ENCODE measurements around the gene HSPB1. TPM values are rescaled to one million over a fixed set of nuclear protein-coding genes. Genes with fewer than 3 reads are reported as not detected.

Gene HSPB1
- total RNA-seq, 4 donors from 2014 or later = 981 to 2,288 (median 2,045) TPM

DNA sequence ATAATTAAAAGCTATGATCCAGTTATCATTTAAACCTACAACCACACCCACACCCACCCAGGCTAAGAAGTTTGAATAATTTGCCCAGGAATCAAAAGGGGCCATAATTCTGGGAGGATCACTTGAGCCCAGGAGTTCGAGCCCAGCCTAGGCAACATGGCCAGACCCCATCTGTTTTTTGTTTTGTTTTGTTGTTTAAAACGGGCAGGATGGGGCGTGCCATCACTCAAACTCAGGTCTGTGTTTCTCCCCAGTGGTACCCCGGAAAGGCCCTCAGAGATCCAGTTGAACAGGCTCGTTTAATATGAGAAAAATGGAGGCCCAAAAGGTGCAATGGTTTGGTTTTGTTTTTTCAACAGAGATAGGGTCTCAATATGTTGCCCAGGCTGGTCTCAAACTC is 23.3 kb downstream of the HSPB1 start:
- Histone ChIP-seq H3K4me3 (no peak overlapping the region), H3K27ac (no peak overlapping the region), H3K36me3 (peaks cover 47% of the 10 kb centered on the region), H3K4me1 (peaks cover 4% of the 10 kb centered on the region), H3K27me3 (no peaks in the 10 kb centered on the region), H3K9me3 (no peaks in the 10 kb centered on the region)
- WGBS = 87% methylated on average over 5 of the region's 5 CpGs
- no peak for DNase-seq (ENCODE audit: low spot score in 2 of 2)
- no peak for TF ChIP-seq POLR2A (IDR thresholded peaks at IDR 0.05)
- no peak for TF ChIP-seq POLR2AphosphoS5 (IDR thresholded peaks at IDR 0.05)
- TF ChIP-seq EP300 (IDR thresholded peaks at IDR 0.05) = no peak
- no peak for TF ChIP-seq CTCF (IDR thresholded peaks at IDR 0.05)

DNA sequence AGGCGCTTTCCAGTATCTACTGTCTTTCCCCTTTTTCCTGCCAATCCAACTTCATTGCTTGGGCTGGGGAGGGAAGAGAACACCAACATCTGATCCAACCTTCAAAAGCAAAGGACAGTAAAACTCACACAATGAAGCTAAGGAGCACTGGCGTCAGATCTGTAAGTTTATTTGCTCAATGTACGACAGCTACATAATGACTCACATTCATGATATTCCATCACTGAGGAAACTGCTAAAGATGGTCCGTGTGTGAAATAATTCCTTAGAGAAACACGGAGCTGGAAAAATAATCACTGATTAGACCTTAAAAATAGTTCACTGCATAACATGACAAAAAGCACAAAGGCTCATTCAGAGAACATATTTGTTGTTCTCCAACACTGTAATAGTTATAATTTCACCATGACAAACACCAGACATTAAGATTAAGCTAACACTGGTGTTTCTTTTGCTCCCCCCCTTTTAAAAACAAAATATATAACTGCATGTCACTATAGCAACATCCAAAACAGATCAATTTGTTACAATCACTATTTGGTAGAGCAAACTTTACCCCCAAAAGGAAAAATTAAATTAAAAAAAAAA is 24.3 kb downstream of the HSPB1 start:
- 74% methylated on average over 5 of the region's 5 CpGs for WGBS
- no peak overlapping the region for H3K4me3 ChIP-seq
- peaks cover 47% of the 10 kb centered on the region for H3K36me3 ChIP-seq
- H3K4me1 ChIP-seq = peaks cover 4% of the 10 kb centered on the region
- TF ChIP-seq POLR2A (IDR thresholded peaks at IDR 0.05) (no peak), POLR2AphosphoS5 (IDR thresholded peaks at IDR 0.05) (no peak), CTCF (IDR thresholded peaks at IDR 0.05) (no peak), EP300 (IDR thresholded peaks at IDR 0.05) (no peak)
- no peak overlapping the region for H3K27ac ChIP-seq
- H3K27me3 ChIP-seq = no peaks in the 10 kb centered on the region
- no peaks in the 10 kb centered on the region for H3K9me3 ChIP-seq
- no peak for DNase-seq (ENCODE audit: low spot score in 2 of 2)

- no peak overlapping the region for H3K4me3 ChIP-seq
- H3K27me3 ChIP-seq = no peaks in the 10 kb centered on the region
- H3K4me1 ChIP-seq = peaks cover 7% of the 10 kb centered on the region
- H3K27ac ChIP-seq = no peak overlapping the region
- TF ChIP-seq EP300 (IDR thresholded peaks at IDR 0.05) (no peak), POLR2A (IDR thresholded peaks at IDR 0.05) (no peak), POLR2AphosphoS5 (IDR thresholded peaks at IDR 0.05) (no peak), CTCF (IDR thresholded peaks at IDR 0.05) (no peak)
- H3K36me3 ChIP-seq = peaks cover 51% of the 10 kb centered on the region
- 58% methylated on average over 7 of the region's 7 CpGs for WGBS
- H3K9me3 ChIP-seq = no peaks in the 10 kb centered on the region
- no peak for DNase-seq (ENCODE audit: low spot score in 2 of 2)
These were observed 25.1 kb downstream of the HSPB1 start for GRCh38 chr7:76327610-76328009.

DNA sequence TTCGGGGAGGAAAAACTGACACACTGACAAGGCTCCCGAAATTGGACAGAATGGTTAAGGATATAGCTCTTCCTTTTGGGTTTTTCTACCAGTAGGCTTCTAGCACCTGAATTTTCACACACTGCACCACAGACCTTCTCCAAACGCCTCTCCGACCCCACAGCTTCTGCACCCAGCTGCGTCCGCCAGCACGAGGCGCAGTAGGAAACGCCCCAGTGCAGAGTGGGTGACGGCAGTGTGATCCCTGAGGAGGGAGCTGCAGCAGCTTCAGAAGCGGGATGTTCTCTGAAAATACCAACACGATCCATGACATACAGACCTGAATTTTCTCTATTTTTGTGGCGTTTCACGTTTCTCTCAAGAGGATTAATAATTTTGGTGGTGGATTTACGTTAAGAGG is 25.9 kb downstream of the HSPB1 start:
- Histone ChIP-seq H3K4me3 (no peak overlapping the region), H3K4me1 (peaks cover 15% of the 10 kb centered on the region), H3K9me3 (no peaks in the 10 kb centered on the region), H3K27me3 (no peaks in the 10 kb centered on the region), H3K27ac (no peak overlapping the region), H3K36me3 (peaks cover 51% of the 10 kb centered on the region)
- no peak for DNase-seq (ENCODE audit: low spot score in 2 of 2)
- 74% methylated on average over 15 of the region's 15 CpGs for WGBS
- no peak for TF ChIP-seq POLR2AphosphoS5 (IDR thresholded peaks at IDR 0.05)
- TF ChIP-seq CTCF (IDR thresholded peaks at IDR 0.05) = no peak
- TF ChIP-seq EP300 (IDR thresholded peaks at IDR 0.05) = no peak
- no peak for TF ChIP-seq POLR2A (IDR thresholded peaks at IDR 0.05)

DNA sequence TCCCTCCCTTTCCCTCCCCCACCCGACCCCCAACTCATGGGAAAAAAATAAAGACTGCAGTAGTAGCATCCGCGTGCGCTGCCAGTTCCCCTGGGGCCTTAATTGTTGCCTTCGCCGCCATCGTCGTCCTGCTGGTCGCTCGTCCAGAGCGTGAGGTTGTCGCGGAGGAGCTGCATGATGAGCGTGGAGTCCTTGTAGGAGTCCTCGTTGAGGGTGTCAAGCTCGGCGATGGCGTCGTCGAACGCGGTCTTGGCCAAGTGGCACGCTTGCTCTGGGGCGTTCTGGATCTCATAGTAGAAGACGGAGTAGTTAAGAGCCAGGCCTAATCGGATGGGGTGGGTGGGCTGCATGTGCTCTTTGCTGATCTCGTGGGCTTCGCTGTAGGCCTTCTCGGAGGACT is 27.0 kb downstream of the HSPB1 start:
- Histone ChIP-seq H3K4me1 (peaks cover 25% of the 10 kb centered on the region), H3K4me3 (no peak overlapping the region), H3K27ac (no peak overlapping the region), H3K36me3 (peaks cover 51% of the 10 kb centered on the region), H3K9me3 (no peaks in the 10 kb centered on the region), H3K27me3 (no peaks in the 10 kb centered on the region)
- WGBS = 92% methylated on average over 29 of the region's 29 CpGs
- TF ChIP-seq POLR2A (IDR thresholded peaks at IDR 0.05) = no peak
- no peak for TF ChIP-seq CTCF (IDR thresholded peaks at IDR 0.05)
- no peak for TF ChIP-seq EP300 (IDR thresholded peaks at IDR 0.05)
- no peak for TF ChIP-seq POLR2AphosphoS5 (IDR thresholded peaks at IDR 0.05)
- no peak for DNase-seq (ENCODE audit: low spot score in 2 of 2)

Data from suprapubic skin (tissue), 4 donors.